GM12875 (cell line): Measurements from ENCODE around the gene DNMT1.

Source experiments
- H3K4me3 ChIP-seq: one replicate; pipeline ENCODE4 v1.5.1; 2011; ENCODE audit warnings: low read depth, low read length, control low read depth
- TF ChIP-seq, protein P1 (sequence below): IDR thresholded peaks from 2 replicates; pipeline ENCODE4 v1.5.1; 2011; ENCODE audit warnings: low read depth, mild to moderate bottlenecking, control low read depth, inconsistent platforms, low read length, moderate library complexity, borderline replicate concordance; ENCODE audit not compliant: insufficient read depth

DNMT1 gene

GRCh38 chr19:10113592-10113963, 81.2 kb downstream of the DNMT1 start:
- H3K4me3 ChIP-seq: no peak overlapping the region
- TF ChIP-seq, protein P1, sequence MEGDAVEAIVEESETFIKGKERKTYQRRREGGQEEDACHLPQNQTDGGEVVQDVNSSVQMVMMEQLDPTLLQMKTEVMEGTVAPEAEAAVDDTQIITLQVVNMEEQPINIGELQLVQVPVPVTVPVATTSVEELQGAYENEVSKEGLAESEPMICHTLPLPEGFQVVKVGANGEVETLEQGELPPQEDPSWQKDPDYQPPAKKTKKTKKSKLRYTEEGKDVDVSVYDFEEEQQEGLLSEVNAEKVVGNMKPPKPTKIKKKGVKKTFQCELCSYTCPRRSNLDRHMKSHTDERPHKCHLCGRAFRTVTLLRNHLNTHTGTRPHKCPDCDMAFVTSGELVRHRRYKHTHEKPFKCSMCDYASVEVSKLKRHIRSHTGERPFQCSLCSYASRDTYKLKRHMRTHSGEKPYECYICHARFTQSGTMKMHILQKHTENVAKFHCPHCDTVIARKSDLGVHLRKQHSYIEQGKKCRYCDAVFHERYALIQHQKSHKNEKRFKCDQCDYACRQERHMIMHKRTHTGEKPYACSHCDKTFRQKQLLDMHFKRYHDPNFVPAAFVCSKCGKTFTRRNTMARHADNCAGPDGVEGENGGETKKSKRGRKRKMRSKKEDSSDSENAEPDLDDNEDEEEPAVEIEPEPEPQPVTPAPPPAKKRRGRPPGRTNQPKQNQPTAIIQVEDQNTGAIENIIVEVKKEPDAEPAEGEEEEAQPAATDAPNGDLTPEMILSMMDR: no peak

GRCh38 chr19:10112895-10113591, 81.7 kb downstream of the DNMT1 start:
- peak overlapping the region; percentile 47 for H3K4me3 ChIP-seq
- TF ChIP-seq, protein P1: peak; percentile 92

DNA sequence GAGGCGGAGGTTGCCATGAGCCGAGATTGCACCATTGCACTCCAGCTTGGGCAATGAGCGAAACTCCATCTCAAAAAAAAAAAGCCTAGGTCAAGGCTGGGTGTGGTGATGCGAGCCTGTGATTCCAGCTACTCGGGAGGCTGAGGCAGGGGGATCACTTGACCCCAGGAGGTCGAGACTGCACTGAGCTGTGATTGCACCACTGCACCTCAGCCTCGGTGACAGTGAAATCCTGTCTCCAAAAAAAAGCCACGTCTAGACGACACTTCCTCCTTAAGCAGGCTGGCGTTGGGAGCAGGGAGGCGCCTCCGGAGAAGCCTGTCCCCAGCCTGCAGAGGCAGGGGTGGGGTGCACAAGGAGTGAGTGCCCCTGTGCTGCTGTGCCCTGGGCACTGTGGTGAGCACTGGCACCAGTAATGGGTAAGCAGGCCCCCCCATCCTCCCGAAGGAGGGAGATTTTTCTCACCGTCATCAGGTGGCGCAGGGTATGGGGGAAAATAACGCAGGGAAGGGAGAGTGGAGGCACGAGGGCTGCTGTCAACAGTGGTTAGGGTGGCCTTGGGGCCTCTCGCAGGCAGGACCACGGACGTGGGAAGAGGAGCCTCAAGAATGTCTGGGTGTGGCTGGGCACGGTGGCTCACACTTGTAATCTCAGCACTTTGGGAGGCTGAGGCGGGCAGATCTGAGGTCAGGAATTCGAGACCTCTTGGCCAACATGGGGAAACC, 82.6 kb downstream of the DNMT1 start:
- peak overlapping the region; percentile 47 for H3K4me3 ChIP-seq
- TF ChIP-seq, protein P1: no peak

DNA sequence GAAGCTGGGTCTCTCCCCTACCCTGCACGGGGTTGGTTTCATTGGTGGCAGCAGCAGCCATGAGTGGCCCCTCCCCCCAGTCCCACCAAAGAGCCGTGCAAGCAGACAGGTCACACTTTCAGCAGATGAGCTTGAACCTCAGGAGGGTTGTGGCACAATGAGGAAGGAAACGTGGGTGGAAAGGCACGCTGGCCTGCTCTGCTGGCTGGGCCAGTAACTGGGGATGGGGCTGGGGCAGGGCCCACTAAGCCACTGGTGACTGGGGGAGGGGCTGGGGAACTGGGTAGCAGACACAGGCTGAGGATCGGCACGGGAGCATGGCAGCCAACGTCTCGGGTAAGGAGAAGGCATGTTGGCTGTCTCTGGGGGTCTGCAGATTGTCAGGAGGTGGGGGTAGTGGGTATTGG, 83.3 kb downstream of the DNMT1 start, which contains the start of gene P2RY11:
P2RY11 (plus strand) TSS at position 289 of the 407 bp plus-strand sequence; CDS start at position 318, 29 bp downstream.
- TF ChIP-seq, protein P1: no peak
- H3K4me3 ChIP-seq: peak within 1 kb of the TSS; percentile 48

DNA sequence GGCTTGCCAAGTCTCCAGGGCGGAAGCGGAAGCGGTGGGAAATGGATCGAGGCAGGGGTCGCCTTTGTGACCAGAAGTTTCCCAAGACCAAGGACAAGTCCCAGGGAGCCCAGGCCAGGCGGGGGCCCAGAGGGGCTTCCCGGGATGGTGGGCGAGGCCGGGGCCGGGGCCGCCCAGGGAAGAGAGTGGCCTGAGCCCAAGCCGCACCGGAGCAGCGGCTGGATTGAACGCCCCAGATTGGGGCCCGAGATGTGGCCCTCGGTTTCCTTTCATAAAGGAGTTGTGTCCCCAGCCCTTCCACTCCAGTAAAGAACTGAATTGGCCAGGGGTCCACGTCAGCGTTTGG, 83.8 kb downstream of the DNMT1 start:
- peak overlapping the region; percentile 48 for H3K4me3 ChIP-seq
- TF ChIP-seq, protein P1: no peak

GRCh38 chr19:10110076-10110971, 84.4 kb downstream of the DNMT1 start:
- TF ChIP-seq, protein P1: no peak
- H3K4me3 ChIP-seq: peak overlapping the region; percentile 21
